GM12874 (cell line): Measurements from ENCODE around the gene LPP.

Experiments used
- CTCF ChIP-seq: IDR thresholded peaks from 2 replicates; pipeline ENCODE4 v1.5.1; 2011; ENCODE audit warnings: low read depth, mild to moderate bottlenecking, control low read depth, low read length, moderate library complexity; ENCODE audit not compliant: insufficient read depth

LPP gene

GRCh38 chr3:188832961-188833721 lies 679.2 kb downstream of the LPP start:
- TF ChIP-seq CTCF, result no peak

GRCh38 chr3:188834349-188834748 lies 680.4 kb downstream of the LPP start:
- TF ChIP-seq CTCF, result no peak

GRCh38 chr3:188839187-188839695 lies 685.3 kb downstream of the LPP start:
- TF ChIP-seq CTCF, result no peak

GRCh38 chr3:188840290-188840689 lies 686.3 kb downstream of the LPP start:
- no peak for TF ChIP-seq CTCF

GRCh38 chr3:188841906-188842305 lies 687.9 kb downstream of the LPP start:
- no peak for TF ChIP-seq CTCF

GRCh38 chr3:188842639-188843038 lies 688.7 kb downstream of the LPP start:
- TF ChIP-seq CTCF, result no peak

GRCh38 chr3:188844096-188844495 lies 690.1 kb downstream of the LPP start:
- no peak for TF ChIP-seq CTCF

- TF ChIP-seq CTCF, result no peak
These were observed 691.6 kb downstream of the LPP start for GRCh38 chr3:188845514-188845913.
